IPS-18c (cell line): ENCODE data around the gene OPCML.

Source experiments
- H3K4me3 ChIP-seq: 2 replicates; pipeline ENCODE4 v1.7.0; 2013; ENCODE audit warnings: low read depth, mild to moderate bottlenecking, low read length, moderate library complexity; ENCODE audit not compliant: insufficient read depth
- H3K9me3 ChIP-seq: one replicate; pipeline ENCODE4 v1.6.1; 2013; ENCODE audit warnings: mild to moderate bottlenecking, low read length, moderate library complexity; ENCODE audit not compliant: control insufficient read depth, insufficient read depth

The OPCML gene

GRCh38 chr11:132499661-132500060 is 1032.6 kb downstream of the OPCML start:
- H3K9me3 ChIP-seq, result no peaks in the 10 kb centered on the region
- no peak overlapping the region for H3K4me3 ChIP-seq

DNA sequence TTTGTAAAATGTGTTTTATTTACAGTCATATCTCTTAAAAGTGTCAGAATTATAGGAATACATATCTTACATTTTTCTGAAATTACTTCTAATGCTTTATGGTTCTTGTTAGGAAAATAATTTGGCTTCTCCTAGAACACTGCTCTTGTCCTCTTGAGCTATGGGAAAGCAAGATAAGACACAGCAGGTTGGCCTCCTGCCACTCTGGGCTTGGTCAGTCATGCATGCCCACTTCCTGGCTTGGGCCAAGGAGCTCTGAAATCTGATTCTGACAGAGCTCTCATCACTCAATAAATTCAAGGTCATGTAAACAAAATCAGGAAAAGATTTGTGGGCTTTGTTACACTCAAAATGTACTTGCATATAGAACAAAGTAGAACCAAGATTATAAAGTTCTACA is 1036.0 kb downstream of the OPCML start:
- H3K9me3 ChIP-seq, result no peaks in the 10 kb centered on the region
- H3K4me3 ChIP-seq, result no peak overlapping the region

GRCh38 chr11:132493801-132494200 is 1038.5 kb downstream of the OPCML start:
- H3K4me3 ChIP-seq, result no peak overlapping the region
- no peaks in the 10 kb centered on the region for H3K9me3 ChIP-seq

DNA sequence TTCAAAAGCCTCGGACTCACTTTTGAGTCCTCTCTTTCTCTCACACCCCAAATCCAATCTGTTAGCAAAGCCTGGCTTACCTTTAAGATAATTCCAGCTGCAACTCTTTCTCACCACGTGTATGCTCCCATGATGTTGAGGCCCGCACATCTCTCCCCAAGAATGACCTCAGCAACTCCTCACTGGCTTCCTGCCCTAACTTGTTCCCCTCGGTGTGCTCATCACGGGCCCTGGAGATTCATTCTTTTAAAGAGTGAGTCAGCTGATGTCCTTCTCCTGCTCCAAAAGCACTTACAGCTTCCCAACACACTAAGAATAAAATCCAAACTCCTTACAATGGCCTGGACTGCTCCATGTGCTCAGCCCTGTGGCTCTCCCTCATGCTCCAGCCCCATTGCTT is 1041.3 kb downstream of the OPCML start:
- no peaks in the 10 kb centered on the region for H3K9me3 ChIP-seq
- no peak overlapping the region for H3K4me3 ChIP-seq

DNA sequence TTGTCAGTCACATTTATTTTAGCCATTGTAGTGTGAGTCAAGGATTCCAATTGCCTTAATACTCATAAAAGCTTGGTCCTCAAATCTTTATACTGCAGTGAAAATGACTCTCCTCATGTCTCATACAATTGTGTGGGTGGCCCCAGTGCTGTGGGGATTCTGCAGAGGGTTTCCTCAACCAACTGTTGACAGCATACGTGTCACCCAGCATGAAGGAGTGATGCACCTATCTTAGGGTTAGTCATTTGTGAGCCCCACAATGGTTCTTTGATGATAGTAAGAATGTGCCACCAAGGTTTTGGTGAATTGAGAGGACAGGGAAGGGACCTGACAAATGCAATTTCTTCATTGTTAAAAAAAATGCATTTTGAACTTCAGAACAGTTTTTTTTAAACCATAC is 1046.2 kb downstream of the OPCML start:
- H3K9me3 ChIP-seq, result peaks cover 3% of the 10 kb centered on the region
- H3K4me3 ChIP-seq, result no peak overlapping the region

DNA sequence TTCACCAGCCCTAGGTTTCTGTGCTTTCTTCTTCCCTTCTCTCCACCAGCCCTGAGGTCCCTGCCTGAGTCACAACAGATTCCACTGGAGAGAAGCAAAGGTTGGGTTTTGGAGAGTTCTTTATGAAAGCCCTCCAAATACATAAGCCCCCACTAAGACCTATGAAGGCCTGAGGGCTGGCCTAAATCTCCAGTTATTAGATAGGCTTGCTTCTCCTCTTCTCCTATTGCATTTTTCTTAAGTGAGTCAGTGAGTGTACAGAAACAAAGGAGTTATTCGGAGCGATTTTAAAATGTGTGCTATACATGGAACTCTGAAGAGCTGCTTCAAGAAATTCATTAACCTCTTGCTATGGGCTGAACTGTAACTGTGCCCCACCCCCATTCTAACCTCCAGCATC is 1057.3 kb downstream of the OPCML start:
- Histone ChIP-seq H3K4me3 (no peak overlapping the region), H3K9me3 (no peaks in the 10 kb centered on the region)

- Histone ChIP-seq H3K9me3 (no peaks in the 10 kb centered on the region), H3K4me3 (no peak overlapping the region)
Measured at GRCh38 chr11:132472411-132473172, 1059.7 kb downstream of the OPCML start.

DNA sequence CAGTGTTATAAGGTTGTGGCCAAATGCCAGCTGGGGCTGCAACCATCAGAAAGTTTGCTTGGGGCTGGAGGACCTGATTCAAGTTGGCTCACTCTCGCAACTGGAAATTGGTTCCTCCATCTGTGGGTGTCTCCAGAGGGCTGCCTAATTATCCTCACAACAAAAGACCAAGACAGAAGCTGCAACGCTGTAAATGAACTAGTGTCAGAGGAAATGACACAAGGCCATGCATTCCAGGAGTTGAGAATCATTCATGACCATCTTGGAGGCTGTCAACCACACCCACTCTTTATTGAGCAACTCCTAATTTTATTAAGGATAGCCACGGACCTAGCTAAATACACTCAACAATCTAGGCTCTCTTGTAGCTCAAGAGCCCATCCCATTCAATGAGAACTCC is 1060.8 kb downstream of the OPCML start:
- H3K4me3 ChIP-seq, result no peak overlapping the region
- H3K9me3 ChIP-seq, result no peaks in the 10 kb centered on the region

GRCh38 chr11:132466983-132467382 is 1065.3 kb downstream of the OPCML start:
- Histone ChIP-seq H3K4me3 (no peak overlapping the region), H3K9me3 (no peaks in the 10 kb centered on the region)

DNA sequence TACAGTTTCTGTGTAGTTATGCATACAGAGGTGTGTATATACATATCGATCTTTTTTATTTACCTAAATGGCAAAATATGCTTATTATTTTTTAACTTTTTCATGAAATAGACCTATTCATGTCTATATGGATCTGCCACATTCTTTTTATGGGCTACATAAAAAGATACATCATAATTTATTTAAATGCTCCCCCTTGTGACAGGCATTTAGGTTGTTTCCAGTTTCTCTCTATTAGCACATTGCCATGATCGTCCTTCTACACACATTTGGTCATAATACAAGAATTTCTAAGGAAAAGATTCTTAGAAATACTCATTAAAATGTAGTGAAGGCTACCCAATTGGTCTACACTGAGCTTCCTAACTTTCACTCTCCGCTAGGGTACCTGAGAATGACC is 1067.4 kb downstream of the OPCML start:
- no peak overlapping the region for H3K4me3 ChIP-seq
- H3K9me3 ChIP-seq, result no peaks in the 10 kb centered on the region

GRCh38 chr11:132464003-132464342 is 1068.3 kb downstream of the OPCML start:
- H3K9me3 ChIP-seq, result no peaks in the 10 kb centered on the region
- no peak overlapping the region for H3K4me3 ChIP-seq

- no peaks in the 10 kb centered on the region for H3K9me3 ChIP-seq
- no peak overlapping the region for H3K4me3 ChIP-seq
Measured at GRCh38 chr11:132463295-132464002, 1068.9 kb downstream of the OPCML start.

- Histone ChIP-seq H3K9me3 (no peaks in the 10 kb centered on the region), H3K4me3 (no peak overlapping the region)
Measured at GRCh38 chr11:132459736-132460135, 1072.6 kb downstream of the OPCML start.

GRCh38 chr11:132457445-132457844 is 1074.9 kb downstream of the OPCML start:
- Histone ChIP-seq H3K4me3 (no peak overlapping the region), H3K9me3 (no peaks in the 10 kb centered on the region)

- Histone ChIP-seq H3K9me3 (no peaks in the 10 kb centered on the region), H3K4me3 (no peak overlapping the region)
Measured at GRCh38 chr11:132456751-132457328, 1075.5 kb downstream of the OPCML start.

- Histone ChIP-seq H3K4me3 (no peak overlapping the region), H3K9me3 (no peaks in the 10 kb centered on the region)
Measured at GRCh38 chr11:132455044-132455443, 1077.3 kb downstream of the OPCML start.

- Histone ChIP-seq H3K4me3 (no peak overlapping the region), H3K9me3 (no peaks in the 10 kb centered on the region)
Measured at GRCh38 chr11:132453406-132453805, 1078.9 kb downstream of the OPCML start.

DNA sequence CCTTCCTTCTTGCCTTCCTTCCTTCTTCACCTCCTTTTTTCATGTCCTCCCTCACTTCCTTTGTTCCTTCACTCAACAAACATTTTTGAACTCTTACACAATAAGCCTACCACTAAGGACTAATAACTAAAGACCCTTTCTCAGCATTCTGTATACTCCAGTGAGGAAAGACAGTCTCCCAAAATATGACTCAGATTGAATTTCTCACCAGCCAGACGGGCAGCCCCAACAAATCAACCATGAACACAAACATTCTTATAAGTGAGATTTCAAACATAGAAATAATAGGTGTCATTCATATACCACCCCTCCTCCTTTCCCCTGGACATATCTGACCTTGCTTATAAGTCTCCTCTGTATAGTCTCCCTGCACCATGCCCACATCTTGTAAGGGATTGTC is 1079.7 kb downstream of the OPCML start:
- H3K4me3 ChIP-seq, result no peak overlapping the region
- H3K9me3 ChIP-seq, result no peaks in the 10 kb centered on the region
